ENCODE measurements around the gene C5. TPM values are rescaled to one million over a fixed set of nuclear protein-coding genes. Genes with fewer than 3 reads are reported as not detected.

Gene C5
- total and polyA plus RNA-seq, 9 of the 15 experiments (the other 6 are each of a cell fraction or from before 2014, with no cell fraction given), result 0.08 to 0.91 (median 0.42) TPM

- TF ChIP-seq ZNF407 (IDR thresholded peaks at IDR 0.05; ENCODE audit: low read depth) (no peak), ZFP1 (CRISPR knock-in tag; IDR thresholded peaks at IDR 0.05) (no peak), PRPF4 (IDR thresholded peaks at IDR 0.05; ENCODE audit: insufficient read depth, low read depth, low read length, poor library complexity, severe bottlenecking) (no peak), ZNF75A (CRISPR knock-in tag; IDR thresholded peaks at IDR 0.05) (no peak), POLR2AphosphoS2 (IDR thresholded peaks at IDR 0.05; ENCODE audit: low read length) (no peak), CBFB (CRISPR knock-in tag; IDR thresholded peaks at IDR 0.05) (no peak), ZNF282 (CRISPR knock-in tag; IDR thresholded peaks at IDR 0.05) (no peak), ZMIZ1 (IDR thresholded peaks at IDR 0.05; ENCODE audit: low read depth in 2 of 2, low read length in 2 of 2) (no peak), CEBPG (CRISPR knock-in tag; IDR thresholded peaks at IDR 0.05) (no peak), CEBPG (tag; conservative IDR thresholded peaks at IDR 0.05 in 1 of 2, IDR thresholded peaks at IDR 0.05 in 1 of 2) (no peak), ZFP36 (IDR thresholded peaks at IDR 0.05; ENCODE audit: low read depth, low read length, partially characterized antibody) (no peak), HSF4 (CRISPR knock-in tag; IDR thresholded peaks at IDR 0.05; ENCODE audit: borderline replicate concordance) (no peak), CEBPB (tag; IDR thresholded peaks at IDR 0.05) (no peak)
Observed at GRCh38 chr9:121029469-121029868, 20.6 kb downstream of the C5 start (continued).
